Germinal center (tissue), 1 donor: ENCODE results near the gene FILIP1.

Experiments used
- DNase-seq: peaks from one replicate; pipeline ENCODE4 v3.0.0; 2012; ENCODE audit warnings: mixed read lengths, low spot score

FILIP1 gene

GRCh38 chr6:75337835-75338580 is 155.6 kb downstream of the FILIP1 start:
- DNase-seq = no peak

- DNase-seq = no peak
Observed at GRCh38 chr6:75334266-75335040, 159.1 kb downstream of the FILIP1 start.

GRCh38 chr6:75333676-75334200 is 159.9 kb downstream of the FILIP1 start:
- DNase-seq = no peak

GRCh38 chr6:75331151-75331550 is 162.4 kb downstream of the FILIP1 start:
- no peak for DNase-seq

- no peak for DNase-seq
Observed at GRCh38 chr6:75329703-75330102, 163.9 kb downstream of the FILIP1 start.

- DNase-seq = no peak
Observed at GRCh38 chr6:75327807-75328206, 165.8 kb downstream of the FILIP1 start.

GRCh38 chr6:75326557-75327258 is 166.9 kb downstream of the FILIP1 start:
- no peak for DNase-seq

- DNase-seq = no peak
Observed at GRCh38 chr6:75318900-75319299, 174.7 kb downstream of the FILIP1 start.

GRCh38 chr6:75317503-75318206 is 175.9 kb downstream of the FILIP1 start:
- DNase-seq = no peak

GRCh38 chr6:75315978-75316377 is 177.6 kb downstream of the FILIP1 start:
- DNase-seq = no peak

GRCh38 chr6:75308250-75308988 is 185.2 kb downstream of the FILIP1 start:
- DNase-seq = no peak

GRCh38 chr6:75307364-75308004 is 186.1 kb downstream of the FILIP1 start:
- DNase-seq = no peak

GRCh38 chr6:75306064-75306463 is 187.5 kb downstream of the FILIP1 start:
- no peak for DNase-seq

GRCh38 chr6:75305573-75305972 is 188.0 kb downstream of the FILIP1 start:
- DNase-seq = no peak

- DNase-seq = no peak
Observed at GRCh38 chr6:75302280-75302679, 191.3 kb downstream of the FILIP1 start.

- no peak for DNase-seq
Observed at GRCh38 chr6:75301537-75301936, 192.1 kb downstream of the FILIP1 start.

GRCh38 chr6:75301088-75301487 is 192.5 kb downstream of the FILIP1 start:
- no peak for DNase-seq

GRCh38 chr6:75300531-75300855 is 193.1 kb downstream of the FILIP1 start:
- DNase-seq = no peak

GRCh38 chr6:75299801-75300530 is 193.6 kb downstream of the FILIP1 start:
- no peak for DNase-seq
